Measurements from ENCODE around the gene SYNGR4. TPM values are rescaled to one million over a fixed set of nuclear protein-coding genes. Genes with fewer than 3 reads are reported as not detected.

SYNGR4 gene
- total RNA-seq, 4 donors from 2014 or later = not detected

DNA sequence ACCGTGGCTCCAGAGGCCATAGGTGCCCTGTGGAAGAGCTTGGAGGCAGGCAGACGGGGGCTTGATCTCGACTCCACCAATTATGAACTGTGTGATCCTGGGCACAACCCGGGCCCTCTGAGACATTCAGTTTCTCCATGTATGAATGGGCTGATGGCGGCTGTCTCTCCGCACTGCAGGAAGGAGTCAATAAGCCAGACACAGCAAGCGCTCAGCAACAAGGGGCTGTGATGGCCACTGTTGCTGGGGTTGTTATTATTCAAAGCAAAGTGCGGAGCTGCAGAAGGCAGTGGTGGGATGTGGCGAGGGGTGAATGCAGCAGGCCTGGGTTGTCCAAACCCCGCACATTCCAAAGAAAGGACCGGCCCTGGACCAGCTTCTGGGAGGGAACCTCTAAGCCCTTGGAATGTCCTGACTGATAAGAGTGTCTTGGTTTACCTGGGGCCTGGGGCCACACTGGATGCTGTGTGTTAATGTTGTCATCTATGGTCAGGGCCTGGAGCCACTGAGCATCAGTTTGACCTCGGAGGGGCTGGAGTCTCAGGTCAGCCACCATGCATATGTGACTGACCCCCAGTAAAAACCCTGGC lies 8.7 kb upstream of the SYNGR4 start:
- TF ChIP-seq, protein P1, sequence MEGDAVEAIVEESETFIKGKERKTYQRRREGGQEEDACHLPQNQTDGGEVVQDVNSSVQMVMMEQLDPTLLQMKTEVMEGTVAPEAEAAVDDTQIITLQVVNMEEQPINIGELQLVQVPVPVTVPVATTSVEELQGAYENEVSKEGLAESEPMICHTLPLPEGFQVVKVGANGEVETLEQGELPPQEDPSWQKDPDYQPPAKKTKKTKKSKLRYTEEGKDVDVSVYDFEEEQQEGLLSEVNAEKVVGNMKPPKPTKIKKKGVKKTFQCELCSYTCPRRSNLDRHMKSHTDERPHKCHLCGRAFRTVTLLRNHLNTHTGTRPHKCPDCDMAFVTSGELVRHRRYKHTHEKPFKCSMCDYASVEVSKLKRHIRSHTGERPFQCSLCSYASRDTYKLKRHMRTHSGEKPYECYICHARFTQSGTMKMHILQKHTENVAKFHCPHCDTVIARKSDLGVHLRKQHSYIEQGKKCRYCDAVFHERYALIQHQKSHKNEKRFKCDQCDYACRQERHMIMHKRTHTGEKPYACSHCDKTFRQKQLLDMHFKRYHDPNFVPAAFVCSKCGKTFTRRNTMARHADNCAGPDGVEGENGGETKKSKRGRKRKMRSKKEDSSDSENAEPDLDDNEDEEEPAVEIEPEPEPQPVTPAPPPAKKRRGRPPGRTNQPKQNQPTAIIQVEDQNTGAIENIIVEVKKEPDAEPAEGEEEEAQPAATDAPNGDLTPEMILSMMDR (IDR thresholded peaks at IDR 0.05; ENCODE audit: low read depth) = no peak

GRCh38 chr19:48359123-48359522 lies 5.0 kb upstream of the SYNGR4 start:
- TF ChIP-seq, protein P1 (IDR thresholded peaks at IDR 0.05; ENCODE audit: low read depth) = no peak

DNA sequence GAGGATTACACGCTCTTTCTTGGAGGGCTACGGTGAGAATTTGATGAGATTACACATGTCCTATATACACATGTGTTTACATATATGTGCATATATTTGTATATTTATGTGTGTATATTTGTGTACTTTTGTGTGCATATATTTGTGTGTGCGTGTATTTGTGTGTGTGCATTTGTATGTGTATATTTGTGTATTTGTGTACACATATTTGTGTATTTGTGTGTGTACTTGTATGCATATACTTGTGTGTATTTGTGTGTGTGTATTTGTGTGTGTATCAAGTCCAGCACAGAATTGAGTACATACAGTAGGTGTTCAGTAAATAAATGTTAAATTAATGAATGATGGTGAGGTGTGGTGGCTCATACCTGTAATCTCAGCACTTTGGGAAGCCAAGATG lies 2.3 kb upstream of the SYNGR4 start:
- TF ChIP-seq, protein P1 (IDR thresholded peaks at IDR 0.05; ENCODE audit: low read depth) = no peak

GRCh38 chr19:48362716-48363499 lies 1.3 kb upstream of the SYNGR4 start:
- TF ChIP-seq, protein P1 (IDR thresholded peaks at IDR 0.05; ENCODE audit: low read depth) = no peak

GRCh38 chr19:48363500-48363809 lies 712 bp upstream of the SYNGR4 start:
- TF ChIP-seq, protein P1 (IDR thresholded peaks at IDR 0.05; ENCODE audit: low read depth) = no peak

DNA sequence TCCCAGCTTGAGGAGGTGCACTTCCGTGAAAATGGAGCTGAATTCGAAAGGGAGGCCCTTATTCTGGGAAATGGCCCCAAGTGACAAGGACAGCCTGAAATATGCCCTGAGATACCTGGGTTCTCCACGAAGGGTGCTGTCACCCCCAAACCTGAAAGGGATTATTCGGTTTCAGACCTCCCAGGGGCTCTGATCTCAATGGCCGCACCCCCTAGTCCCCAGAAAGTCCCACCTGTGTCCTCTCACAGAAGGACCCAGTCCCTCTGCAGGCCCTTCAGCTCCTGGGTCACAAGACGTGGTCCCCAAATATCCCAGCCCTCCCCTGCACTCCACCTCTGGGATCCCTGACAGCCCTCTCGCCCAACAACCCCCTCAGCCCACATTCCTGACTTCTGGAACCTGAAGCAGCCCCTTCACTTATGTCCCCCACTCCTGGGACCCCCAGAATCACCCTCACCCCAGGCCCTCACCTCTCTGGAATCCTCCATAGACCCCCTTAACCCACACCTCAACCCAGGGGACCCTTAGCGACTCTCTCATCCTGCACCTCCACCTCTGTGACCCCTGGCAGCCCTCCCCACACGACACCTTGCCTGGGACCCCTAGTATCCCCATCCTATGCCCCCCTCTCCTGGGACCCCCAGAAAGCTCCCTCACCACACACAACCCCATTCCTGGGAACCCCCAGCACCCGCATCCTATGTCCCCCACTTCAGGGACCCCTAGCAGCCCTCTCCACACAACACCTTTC lies 606 bp downstream of the SYNGR4 start:
- TF ChIP-seq, protein P1 (IDR thresholded peaks at IDR 0.05; ENCODE audit: low read depth) = no peak

GRCh38 chr19:48365602-48366001 lies 1.4 kb downstream of the SYNGR4 start:
- TF ChIP-seq, protein P1 (IDR thresholded peaks at IDR 0.05; ENCODE audit: low read depth) = no peak
